Measurements from ENCODE around the gene PLAC1.

Gene PLAC1

DNA sequence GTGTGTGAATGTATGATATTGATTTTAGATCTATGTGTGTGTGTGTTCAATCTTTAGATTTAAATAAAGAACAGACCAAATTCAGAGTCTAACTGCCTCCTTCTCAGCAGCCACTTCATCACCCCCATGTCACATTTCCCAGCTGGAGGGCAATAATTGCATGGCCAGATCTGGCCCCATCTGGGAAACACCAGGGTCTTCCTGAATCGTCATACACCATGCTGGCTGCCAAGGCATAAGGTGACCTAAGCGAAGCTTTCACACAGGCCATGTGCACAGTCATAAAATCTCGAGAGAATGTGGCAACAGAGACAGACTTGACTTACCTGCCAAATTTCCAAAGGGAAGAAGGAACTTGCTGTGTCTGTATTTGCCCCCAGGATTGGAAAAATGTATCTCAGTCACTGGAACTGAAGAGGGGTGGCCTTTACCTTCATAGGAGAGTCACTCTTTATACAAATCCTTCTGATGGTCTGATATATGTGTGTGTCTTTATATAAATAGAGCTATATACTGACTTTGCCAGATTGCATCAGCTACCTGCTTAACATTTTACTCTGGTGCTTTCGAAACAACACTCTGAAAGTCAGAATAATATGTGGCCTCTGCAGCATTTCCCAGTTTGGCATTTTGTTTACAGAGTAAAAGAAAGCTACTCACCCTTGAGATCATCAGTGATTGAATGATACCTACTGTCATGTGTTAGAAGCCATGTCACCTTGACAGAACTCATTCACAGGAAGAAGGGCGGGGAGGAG, at the start of gene PLAC1:
Gene PLAC1, minus strand, starts transcription at position 470 of the 758 bp plus-strand sequence. CDS start 91,789 bp downstream, outside the sequence.
- no peak for FAIRE-seq
- DNase-seq (ENCODE audit: extremely low spot score, insufficient read length, low read depth): no peak

GRCh38 chrX:134706138-134706537, 47.9 kb upstream of the PLAC1 start:
- FAIRE-seq: no peak
- DNase-seq (ENCODE audit: extremely low spot score, insufficient read length, low read depth): no peak

DNA sequence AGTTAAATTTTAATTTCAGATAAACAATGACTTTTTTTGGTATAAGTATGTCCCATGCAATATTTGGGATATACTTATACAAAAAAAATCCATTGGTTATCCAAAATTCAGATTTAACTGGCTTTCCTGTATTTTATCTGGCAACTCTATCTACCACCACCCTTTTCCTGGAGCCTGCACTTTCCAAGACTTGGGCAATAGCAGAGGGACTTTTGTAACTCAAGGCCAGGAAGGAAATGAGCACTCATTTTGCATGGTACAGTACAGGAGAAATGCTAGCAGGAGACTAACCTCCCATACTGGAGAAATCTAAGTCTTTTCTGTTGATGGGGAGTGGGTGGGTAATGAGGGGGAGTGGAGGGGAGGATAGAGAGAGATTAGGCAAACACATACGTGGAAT, 37.7 kb upstream of the PLAC1 start:
- FAIRE-seq (no peak), DNase-seq (ENCODE audit: extremely low spot score, insufficient read length, low read depth) (no peak)

- DNase-seq (ENCODE audit: extremely low spot score, insufficient read length, low read depth): no peak
- no peak for FAIRE-seq
Observed at GRCh38 chrX:134694333-134695322, 36.4 kb upstream of the PLAC1 start.

GRCh38 chrX:134693644-134694043, 35.4 kb upstream of the PLAC1 start:
- FAIRE-seq (no peak), DNase-seq (ENCODE audit: extremely low spot score, insufficient read length, low read depth) (no peak)

- FAIRE-seq: no peak
- DNase-seq (ENCODE audit: extremely low spot score, insufficient read length, low read depth): no peak
Observed at GRCh38 chrX:134692990-134693389, 34.7 kb upstream of the PLAC1 start.

DNA sequence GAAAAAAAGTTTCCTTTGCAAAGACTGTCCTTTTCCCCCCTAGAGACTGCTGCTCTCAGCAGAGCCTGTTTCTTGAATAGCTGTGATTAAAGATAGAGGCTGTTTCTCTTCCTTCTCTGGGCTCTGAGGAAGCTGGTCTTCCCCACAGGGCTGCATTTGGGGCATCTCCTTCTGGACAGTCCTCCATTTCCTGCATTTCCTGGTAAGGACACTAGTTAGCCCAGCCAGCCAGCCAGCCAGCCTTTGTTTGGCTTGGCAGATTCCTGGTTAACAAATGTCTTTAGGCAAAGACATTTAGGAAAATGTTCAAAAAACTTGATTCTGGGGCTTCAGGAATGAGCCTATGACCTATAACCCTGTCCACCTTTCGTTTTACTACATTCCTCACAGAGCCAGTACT, 34.0 kb upstream of the PLAC1 start:
- DNase-seq (ENCODE audit: extremely low spot score, insufficient read length, low read depth): no peak
- no peak for FAIRE-seq

DNA sequence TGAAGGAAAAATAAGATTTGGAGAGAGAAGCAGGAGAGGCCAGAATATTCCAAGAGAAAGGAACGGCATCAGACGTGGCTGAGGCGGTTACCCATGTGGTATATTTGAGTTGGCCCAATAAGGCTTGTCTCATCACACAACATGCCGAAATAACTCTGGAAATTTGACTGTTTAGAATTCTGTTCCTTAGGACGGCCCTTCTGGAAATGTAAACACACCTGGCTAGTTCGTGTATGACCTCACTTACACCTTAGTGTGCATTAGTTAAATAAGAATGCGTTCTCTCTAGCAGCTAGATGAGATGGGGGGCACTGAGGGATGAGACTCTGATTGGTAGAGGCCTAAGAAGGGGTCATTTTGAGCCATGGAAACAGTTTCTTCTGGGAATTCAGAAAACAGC, 33.2 kb upstream of the PLAC1 start:
- FAIRE-seq (no peak), DNase-seq (ENCODE audit: extremely low spot score, insufficient read length, low read depth) (no peak)

DNA sequence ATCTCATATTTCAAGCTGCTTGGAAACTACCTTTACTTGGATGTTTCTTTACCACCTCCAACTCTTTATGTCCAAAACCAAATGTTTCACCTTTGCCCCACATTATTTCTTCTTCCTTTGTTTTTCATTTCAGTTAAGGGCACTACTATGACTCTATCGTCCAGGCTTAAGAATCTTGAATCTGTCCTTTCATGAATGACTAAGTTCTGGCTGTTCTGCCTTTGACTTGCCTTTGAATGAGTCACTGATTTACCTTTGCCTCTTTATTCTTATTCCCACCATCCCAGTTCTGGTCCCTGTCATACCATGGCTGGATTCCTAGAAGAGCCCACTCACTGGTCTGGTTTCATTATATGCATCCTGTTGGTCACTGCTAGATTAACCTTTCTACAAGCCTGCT, 30.6 kb upstream of the PLAC1 start:
- FAIRE-seq (no peak), DNase-seq (ENCODE audit: extremely low spot score, insufficient read length, low read depth) (no peak)

GRCh38 chrX:134688031-134688823, 30.0 kb upstream of the PLAC1 start:
- FAIRE-seq: no peak
- DNase-seq (ENCODE audit: extremely low spot score, insufficient read length, low read depth): no peak

- DNase-seq (ENCODE audit: extremely low spot score, insufficient read length, low read depth) (no peak), FAIRE-seq (no peak)
Observed at GRCh38 chrX:134685668-134686067, 27.4 kb upstream of the PLAC1 start.

DNA sequence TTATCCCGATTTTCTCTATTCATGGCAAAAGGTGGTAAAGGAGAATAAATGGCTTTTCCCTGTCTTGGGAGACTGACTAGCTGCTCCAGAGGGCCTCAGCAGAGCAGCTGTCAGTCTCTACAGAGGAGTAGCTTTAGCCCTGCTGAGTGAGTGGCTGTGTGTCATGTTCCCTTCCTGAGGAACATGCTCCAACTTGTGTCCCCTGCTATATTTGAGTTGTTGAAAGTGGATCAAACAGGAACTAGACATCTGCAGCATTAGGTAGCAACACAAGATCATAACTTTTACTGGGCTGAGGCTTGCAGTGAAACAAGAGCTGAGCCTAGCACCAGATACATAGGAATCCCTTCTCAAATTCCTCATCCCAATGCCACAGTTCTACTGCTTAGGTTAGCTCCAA, 26.7 kb upstream of the PLAC1 start:
- FAIRE-seq: no peak
- no peak for DNase-seq (ENCODE audit: extremely low spot score, insufficient read length, low read depth)

DNA sequence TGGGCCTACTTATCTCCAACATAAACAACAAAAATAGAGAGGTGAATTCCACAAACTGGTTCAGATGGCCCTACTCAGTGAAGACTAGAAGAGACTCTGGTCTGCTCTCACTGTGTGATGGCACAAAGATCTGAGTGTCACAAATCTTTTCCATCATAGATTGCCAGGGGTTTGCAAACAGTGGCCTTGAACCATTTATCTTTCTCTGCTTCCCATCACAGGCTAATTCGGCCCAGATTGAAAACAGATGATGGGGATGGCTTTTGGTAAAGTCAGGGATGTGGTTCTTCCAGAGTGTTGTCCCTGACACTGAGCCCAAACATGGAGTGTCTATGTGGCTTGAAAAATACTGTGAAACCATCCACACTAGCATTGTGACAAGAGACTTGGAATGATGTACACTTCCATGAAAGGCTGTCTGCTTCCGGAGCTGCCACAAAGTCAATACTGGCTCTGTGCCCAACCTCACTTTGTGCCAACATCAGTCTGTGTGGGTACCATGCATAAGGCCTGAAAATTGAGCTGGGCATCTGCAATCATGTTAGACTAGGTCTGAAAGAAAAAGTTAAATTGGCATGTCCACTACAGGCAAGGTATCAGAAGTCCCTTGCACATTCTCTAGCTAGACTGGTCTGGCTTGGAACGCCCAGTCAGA, 25.2 kb upstream of the PLAC1 start:
- DNase-seq (ENCODE audit: extremely low spot score, insufficient read length, low read depth): no peak
- FAIRE-seq: no peak

DNA sequence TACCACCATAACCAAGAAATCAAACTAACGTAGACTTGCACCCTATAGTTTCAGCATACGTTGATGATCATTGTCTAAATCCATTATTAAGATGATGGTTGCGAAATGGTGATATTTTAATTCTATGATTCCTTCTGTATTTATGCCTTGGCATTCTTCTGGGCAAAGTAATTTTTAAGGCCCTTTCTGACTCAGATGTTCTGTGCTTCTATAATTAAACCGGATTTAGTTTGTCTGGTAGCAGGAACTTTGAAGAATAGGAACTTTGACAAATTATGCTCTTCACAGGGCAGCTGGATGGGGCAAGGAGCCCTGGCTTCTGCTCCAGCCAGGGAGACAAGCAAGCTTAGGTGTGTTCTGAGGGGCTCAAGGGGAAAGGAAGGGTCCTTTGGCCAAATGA, 23.8 kb upstream of the PLAC1 start:
- no peak for DNase-seq (ENCODE audit: extremely low spot score, insufficient read length, low read depth)
- no peak for FAIRE-seq

DNA sequence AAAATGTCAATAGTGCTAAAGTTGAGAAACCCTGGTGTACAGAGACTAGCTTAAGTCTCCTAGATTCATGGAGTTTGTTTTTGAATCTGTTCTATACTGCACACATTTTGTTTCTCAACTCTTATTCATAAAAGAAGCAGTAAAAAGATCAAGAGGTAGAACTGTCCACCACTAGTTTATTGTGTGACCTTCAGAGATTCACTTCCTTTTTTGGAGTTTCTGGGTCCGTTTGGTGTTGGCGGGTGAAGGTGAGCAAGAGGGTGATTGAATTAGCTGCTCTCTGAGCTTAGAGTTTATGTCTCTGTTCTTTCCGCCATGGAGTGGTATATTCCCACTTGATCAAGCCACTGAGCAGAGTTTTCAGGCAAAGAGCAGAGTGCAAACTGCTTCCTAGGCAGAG, 21.4 kb upstream of the PLAC1 start:
- DNase-seq (ENCODE audit: extremely low spot score, insufficient read length, low read depth): no peak
- no peak for FAIRE-seq

DNA sequence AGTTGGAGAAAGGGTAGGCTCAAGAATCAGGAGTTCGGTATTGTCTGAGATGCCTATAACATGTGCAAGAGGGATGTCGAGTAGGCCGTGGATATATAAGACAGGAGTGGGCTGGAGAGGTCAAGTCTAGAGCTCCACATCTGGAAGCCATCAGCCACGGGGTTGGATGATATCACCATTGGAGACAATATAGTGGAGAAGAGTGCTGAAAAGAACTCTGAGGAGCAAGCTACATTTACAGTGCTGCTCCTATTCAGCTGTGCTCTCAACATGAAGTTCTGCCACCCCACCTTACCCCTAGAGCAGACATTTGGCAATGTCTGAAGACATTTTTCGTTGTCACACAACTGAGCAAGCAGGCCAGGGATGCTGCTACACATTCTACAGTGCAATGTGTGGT, 20.9 kb upstream of the PLAC1 start:
- DNase-seq (ENCODE audit: extremely low spot score, insufficient read length, low read depth) (no peak), FAIRE-seq (no peak)

DNA sequence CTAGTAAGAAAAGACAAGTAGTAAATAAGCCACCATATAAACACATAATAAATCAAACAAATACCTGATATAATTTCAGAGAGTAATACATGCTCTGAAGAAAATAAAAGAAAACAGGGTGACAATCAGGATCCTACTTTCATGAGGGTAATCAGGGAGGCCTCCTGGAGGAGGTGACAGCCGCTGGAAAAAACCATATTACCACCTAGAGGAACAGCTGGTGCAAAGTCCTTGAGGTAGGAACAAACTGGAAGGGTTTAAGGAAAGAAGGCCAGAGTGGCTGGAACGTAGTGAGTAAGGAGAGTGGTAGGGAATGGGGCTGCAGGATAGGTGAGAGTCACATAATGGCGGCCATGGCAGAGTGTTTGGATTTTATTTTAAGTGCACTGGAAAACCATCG, 19.1 kb upstream of the PLAC1 start:
- DNase-seq (ENCODE audit: extremely low spot score, insufficient read length, low read depth) (no peak), FAIRE-seq (no peak)

- DNase-seq (ENCODE audit: extremely low spot score, insufficient read length, low read depth): no peak
- FAIRE-seq: no peak
Observed at GRCh38 chrX:134676436-134676835, 18.2 kb upstream of the PLAC1 start.

DNA sequence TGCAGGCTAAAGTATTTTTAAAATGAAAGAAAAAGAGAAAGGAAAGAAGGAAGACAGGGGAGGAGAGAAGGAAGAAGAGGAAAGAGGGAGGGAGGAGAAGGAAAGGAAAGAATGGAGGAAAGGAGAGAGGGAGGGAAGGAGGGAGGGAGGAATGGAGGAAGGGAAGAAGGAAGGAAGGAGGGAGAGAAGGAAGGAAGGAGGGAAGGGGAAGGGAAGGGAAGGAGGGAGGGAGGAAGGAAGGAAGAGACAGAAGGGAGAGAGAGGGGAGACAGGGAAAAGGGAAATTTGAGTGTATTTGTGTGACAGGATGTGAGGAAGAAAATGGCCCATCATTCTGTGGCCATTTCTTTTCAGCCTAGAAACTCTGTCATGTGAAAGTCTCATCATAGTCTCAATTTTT, 14.9 kb upstream of the PLAC1 start:
- DNase-seq (ENCODE audit: extremely low spot score, insufficient read length, low read depth): no peak
- FAIRE-seq: no peak

- DNase-seq (ENCODE audit: extremely low spot score, insufficient read length, low read depth) (no peak), FAIRE-seq (no peak)
Observed at GRCh38 chrX:134672101-134672500, 13.8 kb upstream of the PLAC1 start.

All from GM18507 (cell line).